SK-N-SH (cell line): ENCODE measurements around the gene C14orf119. TPM values are rescaled to one million over a fixed set of nuclear protein-coding genes. Genes with fewer than 3 reads are reported as not detected.

Experiments
- CTCF ChIA-PET: fragments of 300-600, 350-600 bp; formaldehyde crosslinking; extraction: SDS; loops from one replicate; lab custom pipeline; 2021; lab: Yijun Ruan, JAX
- POLR2A ChIA-PET: fragments of 350-600 bp; sonication (Branson Sonifier 250); formaldehyde crosslinking; extraction: SDS; loops from one replicate; lab custom pipeline; 2020; ENCODE audit warnings: antibody characterized with exemption, inconsistent platforms; lab: Yijun Ruan, JAX
- DNase-seq: peaks from one replicate; pipeline ENCODE4 v3.0.0; 2012
- H2AFZ ChIP-seq: fragments of 200-600 bp; sonication (generic); 2 replicates; pipeline ENCODE4 v1.8.1; 2016; ENCODE audit warnings: antibody characterized with exemption, mild to moderate bottlenecking, low read depth
- H3F3A ChIP-seq: fragments of 200-600 bp; sonication (generic); replicated peaks from 2 replicates; pipeline ENCODE3; 2016; ENCODE audit warnings: antibody characterized with exemption, mild to moderate bottlenecking; ENCODE audit not compliant: insufficient read depth
- H3K27ac ChIP-seq, 2 experiments: fragments of 200-500 bp in 1 of 2; fragments of 200-600 bp in 1 of 2; sonication (Bioruptor generic) in 1 of 2; sonication (generic), shearing (Covaris generic) in 1 of 2; 2 replicates each; pipeline versions ENCODE4 v1.5.1 to v1.6.1; 2014 to 2016; ENCODE audit warnings: low read depth in 2 of 2, inconsistent platforms in 1 of 2, low read length in 1 of 2, mild to moderate bottlenecking in 1 of 2, mixed read lengths in 1 of 2
- H3K27me3 ChIP-seq: fragments of 200-600 bp; sonication (generic), shearing (Covaris generic); 2 replicates; pipeline ENCODE4 v1.6.1; 2016; ENCODE audit warnings: mixed run types; ENCODE audit not compliant: insufficient read depth
- H3K36me3 ChIP-seq, 2 experiments: fragments of 200-500 bp in 1 of 2; fragments of 200-600 bp in 1 of 2; sonication (Bioruptor generic) in 1 of 2; sonication (generic) in 1 of 2; replicated peaks in 1 of 2; 2 replicates each; pipeline versions ENCODE3 to v1.5.1; 2014 to 2016; ENCODE audit warnings: low read length in 1 of 2, mild to moderate bottlenecking in 1 of 2; ENCODE audit not compliant: insufficient read depth in 2 of 2, control insufficient read depth in 1 of 2
- H3K4me1 ChIP-seq, 2 experiments: fragments of 200-500 bp in 1 of 2; fragments of 200-600 bp in 1 of 2; sonication (Bioruptor generic) in 1 of 2; sonication (generic), shearing (Covaris generic) in 1 of 2; 2 replicates each; pipeline versions ENCODE4 v1.5.1 to v1.6.1; 2014 to 2016; ENCODE audit warnings: low read depth in 1 of 2, low read length in 1 of 2, mixed run types in 1 of 2; ENCODE audit not compliant: insufficient read depth in 2 of 2, control insufficient read depth in 1 of 2
- H3K4me2 ChIP-seq: fragments of 200-600 bp; sonication (generic), shearing (Covaris generic); 2 replicates; pipeline ENCODE4 v1.6.1; 2017; ENCODE audit warnings: mixed run types
- H3K4me3 ChIP-seq, 2 experiments: fragments of 200-500 bp in 1 of 2; fragments of 200-600 bp in 1 of 2; sonication (Bioruptor generic) in 1 of 2; sonication (generic), shearing (Covaris generic) in 1 of 2; 2 replicates each; pipeline versions ENCODE4 v1.5.1 to v1.8.1; 2014 to 2016; ENCODE audit warnings: low read depth in 2 of 2, inconsistent platforms in 1 of 2, low read length in 1 of 2, mild to moderate bottlenecking in 1 of 2, mixed read lengths in 1 of 2, moderate library complexity in 1 of 2
- H3K79me2 ChIP-seq: fragments of 200-600 bp; sonication (generic); 2 replicates; pipeline ENCODE4 v1.8.1; 2017; ENCODE audit warnings: mild to moderate bottlenecking; ENCODE audit not compliant: insufficient read depth
- H3K9ac ChIP-seq: fragments of 200-600 bp; sonication (generic); 2 replicates; pipeline ENCODE4 v1.6.1; 2017; ENCODE audit warnings: mixed run types
- H3K9me2 ChIP-seq: fragments of 200-600 bp; sonication (generic); 2 replicates; pipeline ENCODE4 v1.6.1; 2017; ENCODE audit warnings: mixed run types
- H3K9me3 ChIP-seq: fragments of 200-600 bp; sonication (generic); 2 replicates; pipeline ENCODE4 v1.6.1; 2017; ENCODE audit warnings: mixed run types, mild to moderate bottlenecking, moderate library complexity
- H4K20me1 ChIP-seq: fragments of 200-600 bp; sonication (generic); 2 replicates; pipeline ENCODE4 v1.6.1; 2017; ENCODE audit warnings: mild to moderate bottlenecking, mixed run types; ENCODE audit not compliant: insufficient read depth
- ELF1 ChIP-seq: IDR thresholded peaks from 2 replicates; pipeline ENCODE4 v1.4.0; 2012
- FOSL2 ChIP-seq: IDR thresholded peaks from 2 replicates; pipeline ENCODE4 v1.4.0; 2012; ENCODE audit warnings: low read depth, mild to moderate bottlenecking, moderate library complexity, borderline replicate concordance
- GABPA ChIP-seq: IDR thresholded peaks from 2 replicates; pipeline ENCODE4 v1.4.0; 2012; ENCODE audit warnings: low read depth, mild to moderate bottlenecking
- NRF1 ChIP-seq: IDR thresholded peaks from 2 replicates; pipeline ENCODE4 v1.6.1; 2012; ENCODE audit warnings: low read depth, mild to moderate bottlenecking, low read length
- PBX3 ChIP-seq: IDR thresholded peaks from 2 replicates; pipeline ENCODE4; 2012
- RAD21 ChIP-seq: IDR thresholded peaks from 2 replicates; pipeline ENCODE4 v1.6.1; 2012; ENCODE audit warnings: mild to moderate bottlenecking, low read length
- RCOR1 ChIP-seq: fragments of 150-350 bp; IDR thresholded peaks from 2 replicates; pipeline ENCODE4 v1.6.1; 2017; ENCODE audit warnings: antibody characterized with exemption, low read length
- SIN3A ChIP-seq: IDR thresholded peaks from 2 replicates; pipeline ENCODE4 v1.6.1; 2012; ENCODE audit warnings: low read depth, mild to moderate bottlenecking, low read length, moderate library complexity, borderline replicate concordance
- TEAD4 ChIP-seq: IDR thresholded peaks from 2 replicates; pipeline ENCODE4 v1.4.0; 2012; ENCODE audit warnings: mild to moderate bottlenecking, borderline replicate concordance; ENCODE audit not compliant: insufficient read depth
- USF2 ChIP-seq: fragments of 150-350 bp; IDR thresholded peaks from 2 replicates; pipeline ENCODE4 v1.6.1; 2017; ENCODE audit warnings: antibody characterized with exemption, low read length, low read depth, borderline replicate concordance
- ZBTB33 ChIP-seq: IDR thresholded peaks from 2 replicates; pipeline ENCODE4 v1.4.0; 2012; ENCODE audit warnings: low read depth, borderline replicate concordance
- WGBS: methylation state at CpG from one replicate; pipeline ENCODE4 v1.1.6; 2017; ENCODE audit warnings: low lambda C conversion rate; 5-methylcytosine and 5-hydroxymethylcytosine counted together
- polyA plus RNA-seq, 3 experiments: library from polyadenylated mRNA; depleted of rRNA; stranded (reverse); fragments of >200 nt; gene quantifications; 2 replicates each; pipeline ENCODE4 v1.2.3, GENCODE V29; 2012

Gene C14orf119
- polyA plus RNA-seq, 1 of the 3 experiments (the other 2 are of a cell fraction) = 55.2 TPM

- ChIA-PET CTCF (interaction anchor here (0.7 to 3.2 kb wide), 2 partner anchors 22 to 122 kb away, joined by 3 to 28 read pairs; no protein-coding TSS in a partner anchor), POLR2A (no interaction called here)
- Histone ChIP-seq H3K36me3 (no peaks in the 10 kb centered on the region), H3K9ac (no peak overlapping the region), H3K27ac (no peak overlapping the region), H3K4me1 (no peaks in the 10 kb centered on the region; a peak in 1 of 4 replicates), H2AFZ (no peak overlapping the region), H3K79me2 (no peaks in the 10 kb centered on the region), H4K20me1 (no peaks in the 10 kb centered on the region), H3K9me3 (no peaks in the 10 kb centered on the region), H3K27me3 (no peaks in the 10 kb centered on the region; the same call in 1 of the 2 replicates), H3K4me3 (no peak overlapping the region), H3F3A (no peaks in the 10 kb centered on the region), H3K9me2 (no peaks in the 10 kb centered on the region), H3K4me2 (no peak overlapping the region)
- no peak for TF ChIP-seq PBX3
- WGBS = 36% methylated on average over 4 of the region's 4 CpGs
- no peak for DNase-seq
These were observed 47.5 kb downstream of the C14orf119 start for GRCh38 chr14:23142826-23143225.

- no peak overlapping the region for H2AFZ ChIP-seq
- H3K4me1 ChIP-seq = no peaks in the 10 kb centered on the region; a peak in 1 of 4 replicates
- no peaks in the 10 kb centered on the region for H3K9me3 ChIP-seq
- no peaks in the 10 kb centered on the region for H3K79me2 ChIP-seq
- no peak overlapping the region for H3K9ac ChIP-seq
- 35% methylated on average over 1 of the region's 1 CpG for WGBS
- DNase-seq = no peak
- no peaks in the 10 kb centered on the region; the same call in 1 of the 2 replicates for H3K27me3 ChIP-seq
- POLR2A ChIA-PET = no interaction called here
- no peak overlapping the region for H3K27ac ChIP-seq
- no peak overlapping the region for H3K4me3 ChIP-seq
- CTCF ChIA-PET = interaction anchor here (3.2 kb wide), 1 partner anchor 23 kb away, joined by 28 read pairs; no protein-coding TSS in a partner anchor
- H3K4me2 ChIP-seq = no peak overlapping the region
- no peaks in the 10 kb centered on the region for H3K36me3 ChIP-seq
- no peaks in the 10 kb centered on the region for H4K20me1 ChIP-seq
- TF ChIP-seq GABPA (no peak), SIN3A (no peak), TEAD4 (no peak), USF2 (no peak), FOSL2 (no peak), ZBTB33 (no peak), NRF1 (no peak), RCOR1 (no peak), RAD21 (no peak), ELF1 (no peak)
- H3F3A ChIP-seq = no peaks in the 10 kb centered on the region
- H3K9me2 ChIP-seq = no peaks in the 10 kb centered on the region
These were observed 48.6 kb downstream of the C14orf119 start for GRCh38 chr14:23143911-23144310.
